Stimulated activated CD4-positive, alpha-beta T cell treated with anti-CD3 and anti-CD28 coated beads, Interleukin-2, amount 100 ng/mL, for 24 hours (primary cell): ENCODE measurements around the gene SDK1.

Source experiments
- DNase-seq, 2 donors: peaks; one replicate each; pipeline ENCODE4 v3.0.0-alpha.2; 2020

SDK1 gene

GRCh38 chr7:3969286-3969685 is 668.2 kb downstream of the SDK1 start:
- no peak for DNase-seq

GRCh38 chr7:3971323-3971722 is 670.3 kb downstream of the SDK1 start:
- DNase-seq, result no peak

GRCh38 chr7:3973264-3973663 is 672.2 kb downstream of the SDK1 start:
- DNase-seq, result no peak

GRCh38 chr7:3974329-3974728 is 673.3 kb downstream of the SDK1 start:
- DNase-seq, result no peak

- no peak for DNase-seq
Observed at GRCh38 chr7:3975371-3975770, 674.3 kb downstream of the SDK1 start.

GRCh38 chr7:3977391-3977790 is 676.3 kb downstream of the SDK1 start:
- DNase-seq, result no peak

GRCh38 chr7:3978839-3979238 is 677.8 kb downstream of the SDK1 start:
- DNase-seq, result no peak

GRCh38 chr7:3979611-3980299 is 678.7 kb downstream of the SDK1 start:
- DNase-seq, result no peak

GRCh38 chr7:3980300-3980643 is 679.2 kb downstream of the SDK1 start:
- no peak for DNase-seq

GRCh38 chr7:3981281-3981680 is 680.2 kb downstream of the SDK1 start:
- no peak for DNase-seq

- no peak for DNase-seq
Observed at GRCh38 chr7:3984456-3984855, 683.4 kb downstream of the SDK1 start.

- DNase-seq, result no peak
Observed at GRCh38 chr7:3986927-3987326, 685.9 kb downstream of the SDK1 start.

GRCh38 chr7:3987426-3987927 is 686.4 kb downstream of the SDK1 start:
- no peak for DNase-seq

- DNase-seq, result no peak
Observed at GRCh38 chr7:3989723-3990122, 688.7 kb downstream of the SDK1 start.

- DNase-seq, result no peak
Observed at GRCh38 chr7:3991731-3992231, 690.7 kb downstream of the SDK1 start.

GRCh38 chr7:3992841-3993240 is 691.8 kb downstream of the SDK1 start:
- no peak for DNase-seq

- DNase-seq, result no peak
Observed at GRCh38 chr7:3994764-3995163, 693.7 kb downstream of the SDK1 start.

GRCh38 chr7:3995187-3995586 is 694.1 kb downstream of the SDK1 start:
- DNase-seq, result no peak

GRCh38 chr7:3998060-3998459 is 697.0 kb downstream of the SDK1 start:
- DNase-seq, result no peak

GRCh38 chr7:4000139-4000538 is 699.1 kb downstream of the SDK1 start:
- no peak for DNase-seq

- DNase-seq, result no peak
Observed at GRCh38 chr7:4000934-4001333, 699.9 kb downstream of the SDK1 start.

GRCh38 chr7:4001742-4002141 is 700.7 kb downstream of the SDK1 start:
- DNase-seq, result no peak

- no peak for DNase-seq
Observed at GRCh38 chr7:4003503-4003902, 702.5 kb downstream of the SDK1 start.

GRCh38 chr7:4006687-4007086 is 705.6 kb downstream of the SDK1 start:
- no peak for DNase-seq
